Measurements from ENCODE around the gene CLEC20A. TPM values are rescaled to one million over a fixed set of nuclear protein-coding genes. Genes with fewer than 3 reads are reported as not detected.

Gene CLEC20A
- total RNA-seq, 1 donor = not detected

- no peak for TF ChIP-seq CTCF (IDR thresholded peaks at IDR 0.05; ENCODE audit: insufficient read depth, low read length)
- no peak for DNase-seq (ENCODE audit: low read depth)
- no peak overlapping the region for H3K4me3 ChIP-seq (ENCODE audit: low read depth, low read length)
Observed at GRCh38 chr1:178495741-178496409, 889 bp downstream of the CLEC20A start.

- no peak for DNase-seq (ENCODE audit: low read depth)
- TF ChIP-seq CTCF (IDR thresholded peaks at IDR 0.05; ENCODE audit: insufficient read depth, low read length) = no peak
- no peak overlapping the region for H3K4me3 ChIP-seq (ENCODE audit: low read depth, low read length)
Observed at GRCh38 chr1:178495158-178495557, 1.6 kb downstream of the CLEC20A start.

- H3K4me3 ChIP-seq (ENCODE audit: low read depth, low read length) = no peak overlapping the region
- no peak for DNase-seq (ENCODE audit: low read depth)
- no peak for TF ChIP-seq CTCF (IDR thresholded peaks at IDR 0.05; ENCODE audit: insufficient read depth, low read length)
Observed at GRCh38 chr1:178494569-178494971, 2.2 kb downstream of the CLEC20A start.

- TF ChIP-seq CTCF (IDR thresholded peaks at IDR 0.05; ENCODE audit: insufficient read depth, low read length) = no peak
- no peak for DNase-seq (ENCODE audit: low read depth)
Observed at GRCh38 chr1:178493301-178493741, 3.4 kb downstream of the CLEC20A start.

GRCh38 chr1:178492341-178492740, 4.4 kb downstream of the CLEC20A start:
- DNase-seq (ENCODE audit: low read depth) = no peak
- no peak for TF ChIP-seq CTCF (IDR thresholded peaks at IDR 0.05; ENCODE audit: insufficient read depth, low read length)
- no peak overlapping the region for H3K4me3 ChIP-seq (ENCODE audit: low read depth, low read length)

More at GRCh38 chr1:178493301-178493741, 3.4 kb downstream of the CLEC20A start:
- H3K4me3 ChIP-seq (ENCODE audit: low read depth, low read length) = no peak overlapping the region

GRCh38 chr1:178491721-178492120, 5.0 kb downstream of the CLEC20A start:
- H3K4me3 ChIP-seq (ENCODE audit: low read depth, low read length) = no peak overlapping the region
- TF ChIP-seq CTCF (IDR thresholded peaks at IDR 0.05; ENCODE audit: insufficient read depth, low read length) = no peak
- no peak for DNase-seq (ENCODE audit: low read depth)

- no peak for DNase-seq (ENCODE audit: low read depth)
- no peak overlapping the region for H3K4me3 ChIP-seq (ENCODE audit: low read depth, low read length)
- TF ChIP-seq CTCF (IDR thresholded peaks at IDR 0.05; ENCODE audit: insufficient read depth, low read length) = no peak
Observed at GRCh38 chr1:178490967-178491366, 5.8 kb downstream of the CLEC20A start.

Data from fibroblast of the aortic adventitia (primary cell).